Activated naive CD8-positive, alpha-beta T cell treated with anti-CD3 and anti-CD28 coated beads, Interleukin-2, amount 50 U/mL, for 24 hours (primary cell): ENCODE data around the gene EVL.

ENCODE experiments used
- ATAC-seq: fragments of 150-1000 bp; cut with Tn5 transposase; one replicate; pipeline ENCODE4 v1.10.0; 2021
- DNase-seq: peaks from one replicate; pipeline ENCODE4 v3.0.0; 2021
- H3K27ac Mint-ChIP-seq: one replicate; pipeline ENCODE4 v1.8.0; 2021; ENCODE audit warnings: mild to moderate bottlenecking, mixed read lengths
- H3K27me3 Mint-ChIP-seq: one replicate; pipeline ENCODE4 v1.8.0; 2021; ENCODE audit warnings: mixed read lengths
- H3K36me3 Mint-ChIP-seq: one replicate; pipeline ENCODE4 v1.8.0; 2021; ENCODE audit warnings: low read depth, mixed read lengths
- H3K4me1 Mint-ChIP-seq: one replicate; pipeline ENCODE4 v1.8.0; 2021; ENCODE audit warnings: mixed read lengths
- H3K4me3 Mint-ChIP-seq: one replicate; pipeline ENCODE4 v1.8.0; 2021; ENCODE audit warnings: mild to moderate bottlenecking, moderate library complexity, mixed read lengths
- H3K9me3 Mint-ChIP-seq: one replicate; pipeline ENCODE4 v1.8.0; 2021; ENCODE audit warnings: mixed read lengths

The EVL gene

DNA sequence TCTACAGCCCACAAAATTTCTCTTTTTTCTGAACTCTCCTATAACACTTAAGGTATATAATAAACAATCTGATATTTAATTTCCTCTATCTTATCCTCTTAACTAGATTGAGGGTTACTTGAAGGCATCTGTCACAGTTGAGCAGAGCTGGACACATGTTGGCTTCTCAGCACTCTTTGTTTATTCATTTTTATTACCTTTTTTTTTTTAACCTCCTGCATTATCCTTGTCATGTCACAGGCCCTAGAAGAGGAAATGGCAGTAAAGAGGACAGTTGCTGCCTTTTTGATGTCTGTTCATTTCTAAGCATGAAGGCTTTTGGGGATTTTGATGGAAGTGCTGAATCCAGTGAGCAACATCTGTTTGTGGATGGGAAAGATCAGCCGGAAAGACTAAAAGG, 32.5 kb upstream of the EVL start:
- ATAC-seq (no peak), DNase-seq (no peak)
- H3K36me3 Mint-ChIP-seq, result peaks cover 2% of the 10 kb centered on the region
- H3K9me3 Mint-ChIP-seq, result no peaks in the 10 kb centered on the region
- H3K27ac Mint-ChIP-seq, result no peak overlapping the region
- no peaks in the 10 kb centered on the region for H3K27me3 Mint-ChIP-seq
- H3K4me1 Mint-ChIP-seq, result peaks cover 6% of the 10 kb centered on the region
- no peak overlapping the region for H3K4me3 Mint-ChIP-seq

GRCh38 chr14:100033347-100034075, 31.7 kb upstream of the EVL start:
- H3K27me3 Mint-ChIP-seq, result no peaks in the 10 kb centered on the region
- no peak overlapping the region for H3K4me3 Mint-ChIP-seq
- H3K9me3 Mint-ChIP-seq, result no peaks in the 10 kb centered on the region
- H3K4me1 Mint-ChIP-seq, result peaks cover 6% of the 10 kb centered on the region
- H3K27ac Mint-ChIP-seq, result no peak overlapping the region
- no peak for ATAC-seq
- peaks cover 2% of the 10 kb centered on the region for H3K36me3 Mint-ChIP-seq
- no peak for DNase-seq

GRCh38 chr14:100034468-100034867, 30.8 kb upstream of the EVL start:
- Mint-ChIP-seq H3K27me3 (no peaks in the 10 kb centered on the region), H3K36me3 (peaks cover 2% of the 10 kb centered on the region), H3K9me3 (no peaks in the 10 kb centered on the region), H3K4me1 (peaks cover 6% of the 10 kb centered on the region), H3K4me3 (no peak overlapping the region), H3K27ac (no peak overlapping the region)
- no peak for ATAC-seq
- DNase-seq, result no peak

GRCh38 chr14:100034961-100035500, 30.2 kb upstream of the EVL start:
- H3K4me3 Mint-ChIP-seq, result no peak overlapping the region
- DNase-seq (no peak), ATAC-seq (no peak)
- no peak overlapping the region for H3K27ac Mint-ChIP-seq
- H3K27me3 Mint-ChIP-seq, result no peaks in the 10 kb centered on the region
- H3K4me1 Mint-ChIP-seq, result peaks cover 6% of the 10 kb centered on the region
- H3K9me3 Mint-ChIP-seq, result no peaks in the 10 kb centered on the region
- peaks cover 2% of the 10 kb centered on the region for H3K36me3 Mint-ChIP-seq

DNA sequence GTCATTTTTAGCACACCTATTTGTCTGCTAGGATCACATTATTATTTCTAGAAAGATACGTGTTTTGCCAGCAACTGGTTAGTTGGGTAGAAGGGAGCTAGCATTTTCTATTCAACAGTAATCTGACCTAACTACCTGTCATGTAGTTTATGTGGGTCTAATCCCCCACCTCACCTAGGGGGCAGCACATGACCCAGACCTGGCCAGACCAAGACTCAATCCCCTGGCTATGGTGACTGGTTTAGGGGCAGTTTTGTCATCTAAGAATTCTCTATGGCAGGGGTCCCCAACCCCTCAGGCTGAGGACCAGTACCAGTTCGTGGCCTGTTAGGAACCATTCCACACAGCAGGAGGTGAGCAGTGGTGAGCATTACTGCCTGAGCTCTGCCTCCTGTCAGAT, 29.5 kb upstream of the EVL start:
- Mint-ChIP-seq H3K27ac (no peak overlapping the region), H3K9me3 (no peaks in the 10 kb centered on the region), H3K27me3 (no peaks in the 10 kb centered on the region), H3K36me3 (peaks cover 2% of the 10 kb centered on the region), H3K4me1 (peaks cover 10% of the 10 kb centered on the region), H3K4me3 (no peak overlapping the region)
- ATAC-seq (no peak), DNase-seq (no peak)

DNA sequence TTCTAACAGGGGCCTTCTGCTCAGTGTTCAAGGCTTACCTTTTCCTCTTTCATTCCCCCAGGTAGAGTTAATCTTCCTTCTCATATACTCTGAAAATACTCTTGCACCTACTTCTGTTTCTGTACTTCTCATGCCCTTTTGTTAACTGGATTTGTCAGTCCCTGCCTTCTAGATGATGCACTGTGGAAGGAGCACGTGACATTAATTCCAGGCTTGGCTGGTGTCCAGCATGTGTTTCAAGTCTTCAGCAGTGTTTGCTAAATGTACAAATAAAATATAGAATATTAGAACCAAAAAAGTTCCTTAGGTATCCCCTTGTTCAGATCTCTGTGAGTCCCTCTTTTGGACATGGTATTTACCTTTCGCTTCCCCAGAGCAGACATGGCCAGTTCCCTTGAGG, 27.9 kb upstream of the EVL start:
- Mint-ChIP-seq H3K27me3 (no peaks in the 10 kb centered on the region), H3K36me3 (no peaks in the 10 kb centered on the region), H3K27ac (no peak overlapping the region), H3K9me3 (no peaks in the 10 kb centered on the region), H3K4me3 (no peak overlapping the region), H3K4me1 (peaks cover 4% of the 10 kb centered on the region)
- no peak for DNase-seq
- no peak for ATAC-seq

- Mint-ChIP-seq H3K27me3 (no peaks in the 10 kb centered on the region), H3K27ac (no peak overlapping the region), H3K4me3 (no peak overlapping the region), H3K36me3 (no peaks in the 10 kb centered on the region), H3K9me3 (no peaks in the 10 kb centered on the region), H3K4me1 (peaks cover 4% of the 10 kb centered on the region)
- ATAC-seq (no peak), DNase-seq (no peak)
Observed at GRCh38 chr14:100038065-100038464, 27.2 kb upstream of the EVL start.

- DNase-seq (no peak), ATAC-seq (no peak)
- no peak overlapping the region for H3K27ac Mint-ChIP-seq
- peaks cover 4% of the 10 kb centered on the region for H3K4me1 Mint-ChIP-seq
- H3K36me3 Mint-ChIP-seq, result no peaks in the 10 kb centered on the region
- no peak overlapping the region for H3K4me3 Mint-ChIP-seq
- H3K9me3 Mint-ChIP-seq, result no peaks in the 10 kb centered on the region
- H3K27me3 Mint-ChIP-seq, result no peaks in the 10 kb centered on the region
Observed at GRCh38 chr14:100039903-100040302, 25.3 kb upstream of the EVL start.

DNA sequence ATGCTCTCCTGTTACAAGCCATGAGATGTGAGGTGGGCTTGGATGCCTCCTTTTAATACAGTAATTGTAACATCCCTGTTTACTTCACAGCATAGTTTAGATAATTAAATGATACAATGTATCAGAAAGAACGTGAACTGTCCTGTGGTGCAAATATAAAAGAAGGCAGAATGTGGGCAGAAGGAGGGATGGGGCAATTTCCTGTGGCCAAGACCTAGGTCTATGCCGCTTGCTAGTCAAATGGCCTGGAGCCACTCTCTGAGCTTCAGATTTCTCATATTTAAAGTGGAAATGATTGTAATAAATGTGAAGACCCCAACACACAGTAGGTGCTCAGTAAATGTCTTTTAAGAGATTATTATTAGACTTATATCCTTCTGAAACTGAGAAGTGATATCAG, 24.0 kb upstream of the EVL start:
- ATAC-seq (no peak), DNase-seq (no peak)
- no peaks in the 10 kb centered on the region for H3K27me3 Mint-ChIP-seq
- no peak overlapping the region for H3K4me3 Mint-ChIP-seq
- H3K36me3 Mint-ChIP-seq, result no peaks in the 10 kb centered on the region
- no peaks in the 10 kb centered on the region for H3K9me3 Mint-ChIP-seq
- H3K4me1 Mint-ChIP-seq, result peaks cover 7% of the 10 kb centered on the region
- no peak overlapping the region for H3K27ac Mint-ChIP-seq

DNA sequence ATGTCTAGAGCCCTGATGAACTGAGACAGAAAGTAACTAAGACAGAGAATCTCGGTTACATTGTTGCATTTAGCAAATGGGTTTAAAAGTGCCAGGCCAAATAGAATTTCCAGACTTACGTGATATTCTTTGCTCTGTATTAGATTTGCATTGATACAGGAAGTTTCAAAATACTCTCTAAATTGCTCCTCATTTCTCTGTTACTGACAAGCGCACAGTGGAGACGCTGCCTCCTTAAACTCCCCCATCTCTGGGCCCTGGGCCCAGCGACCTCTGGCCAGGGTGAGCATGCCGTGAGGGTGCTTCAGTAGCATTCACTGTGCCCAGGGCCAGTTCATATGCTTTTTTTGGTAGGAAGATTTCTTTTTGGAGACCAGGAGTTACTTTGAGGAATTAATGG, 22.9 kb upstream of the EVL start:
- H3K27ac Mint-ChIP-seq, result no peak overlapping the region
- H3K27me3 Mint-ChIP-seq, result no peaks in the 10 kb centered on the region
- ATAC-seq (no peak), DNase-seq (no peak)
- H3K9me3 Mint-ChIP-seq, result no peaks in the 10 kb centered on the region
- no peak overlapping the region for H3K4me3 Mint-ChIP-seq
- H3K4me1 Mint-ChIP-seq, result peaks cover 7% of the 10 kb centered on the region
- no peaks in the 10 kb centered on the region for H3K36me3 Mint-ChIP-seq

DNA sequence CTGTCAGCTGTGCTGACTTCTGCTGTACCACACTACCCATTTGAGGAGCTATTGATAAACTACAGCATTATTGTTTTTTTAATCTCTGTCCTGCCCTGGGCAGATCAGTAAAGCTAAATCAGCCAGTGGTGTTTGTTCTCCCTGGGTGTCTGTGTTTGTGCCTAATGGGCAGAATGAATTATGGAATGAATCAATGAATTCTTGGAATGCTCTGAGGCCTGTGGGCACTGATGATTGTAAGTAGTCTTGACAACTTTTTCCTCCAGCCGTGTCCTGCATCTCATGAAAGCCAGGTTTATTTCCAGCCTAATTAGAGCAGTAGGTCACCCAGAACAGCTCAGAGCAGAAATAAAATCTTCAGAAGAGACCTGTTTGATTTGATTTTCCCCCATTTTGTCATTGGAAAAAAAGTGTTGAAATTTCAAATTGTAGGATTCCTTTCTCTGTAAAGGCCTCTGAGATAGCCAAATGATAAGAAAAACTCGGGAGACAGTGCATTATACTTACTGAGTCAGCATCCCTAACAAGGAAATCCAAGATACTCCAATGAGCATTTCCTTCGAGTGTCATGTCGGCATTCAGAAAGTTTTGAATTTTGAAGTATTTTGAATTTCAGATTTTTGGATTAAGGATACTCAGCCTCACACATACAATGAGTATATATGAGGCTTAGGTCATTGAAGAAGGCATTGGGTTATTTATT, 19.4 kb upstream of the EVL start:
- peaks cover 29% of the 10 kb centered on the region for H3K4me1 Mint-ChIP-seq
- no peak for DNase-seq
- no peaks in the 10 kb centered on the region for H3K27me3 Mint-ChIP-seq
- no peak overlapping the region for H3K27ac Mint-ChIP-seq
- no peaks in the 10 kb centered on the region for H3K36me3 Mint-ChIP-seq
- H3K9me3 Mint-ChIP-seq, result no peaks in the 10 kb centered on the region
- H3K4me3 Mint-ChIP-seq, result no peak overlapping the region
- no peak for ATAC-seq

DNA sequence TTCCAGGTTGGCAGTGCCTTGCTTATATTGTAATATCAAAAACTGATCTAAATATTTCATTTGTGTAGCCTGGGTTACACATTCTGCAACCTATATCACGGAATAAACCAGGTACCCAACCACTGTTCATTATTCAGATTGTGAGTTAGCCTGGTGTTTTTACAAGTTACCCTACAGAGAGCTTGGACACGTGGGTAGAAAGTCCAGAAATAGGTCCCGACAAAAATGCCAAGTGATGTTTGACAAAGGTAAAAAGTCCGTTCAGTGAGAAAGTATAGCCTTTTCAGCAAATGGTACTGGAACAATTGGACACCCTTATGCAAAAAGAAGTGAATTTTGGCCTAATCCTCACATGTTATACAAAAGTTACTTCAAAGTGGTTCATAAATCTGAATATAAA, 17.6 kb upstream of the EVL start:
- Mint-ChIP-seq H3K36me3 (peaks cover 3% of the 10 kb centered on the region), H3K27ac (no peak overlapping the region), H3K4me3 (no peak overlapping the region), H3K9me3 (no peaks in the 10 kb centered on the region), H3K4me1 (peaks cover 29% of the 10 kb centered on the region), H3K27me3 (no peaks in the 10 kb centered on the region)
- DNase-seq (no peak), ATAC-seq (no peak)

GRCh38 chr14:100048786-100049185, 16.4 kb upstream of the EVL start:
- peak overlapping the region; percentile 77 for H3K27ac Mint-ChIP-seq
- H3K4me1 Mint-ChIP-seq, result peaks cover 31% of the 10 kb centered on the region
- no peaks in the 10 kb centered on the region for H3K27me3 Mint-ChIP-seq
- ATAC-seq, result peak; percentile 90
- peaks cover 3% of the 10 kb centered on the region for H3K36me3 Mint-ChIP-seq
- H3K9me3 Mint-ChIP-seq, result no peaks in the 10 kb centered on the region
- DNase-seq, result peak; percentile 54
- peak overlapping the region; percentile 52 for H3K4me3 Mint-ChIP-seq

DNA sequence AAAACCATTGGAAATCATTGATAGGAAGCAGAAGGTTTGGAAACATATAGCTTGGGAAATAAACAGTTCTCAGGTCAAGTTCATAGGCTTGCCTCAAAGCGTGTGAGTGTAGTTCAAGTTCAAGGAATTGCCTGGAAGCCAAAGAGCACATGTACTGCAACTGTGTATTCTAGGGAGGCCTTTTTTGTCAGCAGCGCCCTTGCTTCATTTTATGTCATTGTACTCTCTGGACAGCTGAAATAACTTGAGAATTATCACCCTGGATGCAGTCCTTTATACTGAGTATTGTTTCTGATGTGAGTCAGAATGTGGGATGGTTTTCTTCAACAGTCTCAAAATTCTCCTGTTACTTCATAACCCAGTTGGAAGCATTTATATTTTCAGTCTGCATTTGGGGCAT, 16.0 kb upstream of the EVL start:
- no peaks in the 10 kb centered on the region for H3K27me3 Mint-ChIP-seq
- ATAC-seq, result peak; percentile 40
- H3K4me1 Mint-ChIP-seq, result peaks cover 33% of the 10 kb centered on the region
- H3K9me3 Mint-ChIP-seq, result no peaks in the 10 kb centered on the region
- H3K4me3 Mint-ChIP-seq, result peak overlapping the region; percentile 52
- peak overlapping the region; percentile 77 for H3K27ac Mint-ChIP-seq
- peaks cover 3% of the 10 kb centered on the region for H3K36me3 Mint-ChIP-seq
- DNase-seq, result no peak

DNA sequence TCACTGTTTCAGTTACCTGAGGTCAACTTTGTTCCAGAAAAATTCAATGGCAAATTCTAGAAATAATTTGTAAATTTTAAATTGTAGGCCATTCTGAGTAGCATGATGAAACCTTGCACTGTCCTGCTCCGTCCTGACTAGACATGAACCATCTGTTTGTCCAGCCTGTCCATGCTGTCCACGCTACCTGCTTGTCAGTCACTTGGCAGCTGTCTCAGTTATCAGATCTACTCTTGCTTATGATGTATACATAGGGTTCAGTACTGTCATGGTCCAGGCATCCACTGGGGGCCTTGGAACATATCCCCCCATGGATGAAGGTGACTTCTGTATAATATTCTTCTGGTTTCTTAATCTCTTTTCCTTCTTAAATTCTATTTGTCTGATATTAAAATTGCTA, 14.1 kb upstream of the EVL start:
- peaks cover 3% of the 10 kb centered on the region for H3K36me3 Mint-ChIP-seq
- ATAC-seq, result no peak
- no peak overlapping the region for H3K4me3 Mint-ChIP-seq
- peak overlapping the region; percentile 21 for H3K27ac Mint-ChIP-seq
- H3K4me1 Mint-ChIP-seq, result peaks cover 44% of the 10 kb centered on the region
- no peak for DNase-seq
- no peaks in the 10 kb centered on the region for H3K9me3 Mint-ChIP-seq
- no peaks in the 10 kb centered on the region for H3K27me3 Mint-ChIP-seq
